ENCODE measurements around the gene CNDP2. TPM values are rescaled to one million over a fixed set of nuclear protein-coding genes. Genes with fewer than 3 reads are reported as not detected.

Gene CNDP2
- total RNA-seq, 4 donors from 2014 or later, result 58.4 to 79.9 (median 69.5) TPM

DNA sequence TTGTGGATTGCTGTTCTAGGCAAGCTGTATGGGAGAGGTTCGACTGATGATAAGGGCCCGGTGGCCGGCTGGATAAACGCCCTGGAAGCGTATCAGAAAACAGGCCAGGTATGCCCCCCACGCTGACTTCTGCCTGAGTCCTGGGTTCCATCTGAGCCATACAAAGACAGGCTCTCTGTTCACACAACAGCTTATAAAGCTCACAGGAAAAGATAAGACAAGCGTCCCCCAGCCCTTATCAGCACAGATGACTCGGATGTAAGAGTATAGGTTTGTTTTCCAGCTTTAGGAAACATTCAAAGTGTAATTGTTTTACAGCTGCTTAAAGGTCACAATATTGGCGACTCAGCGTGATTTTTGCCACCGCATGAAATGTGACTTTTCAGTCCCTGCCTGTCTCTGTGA is 12.7 kb downstream of the CNDP2 start:
- DNase-seq (ENCODE audit: low spot score in 2 of 2), result no peak
- peaks cover 94% of the 10 kb centered on the region for H3K36me3 ChIP-seq

GRCh38 chr18:74509856-74510769 is 13.9 kb downstream of the CNDP2 start:
- DNase-seq (ENCODE audit: low spot score in 2 of 2), result peak in 1 of 2 donors; percentile 50
- Histone ChIP-seq H3K4me1 (no peaks in the 10 kb centered on the region), H3K27me3 (no peaks in the 10 kb centered on the region), H3K4me3 (no peak overlapping the region), H3K36me3 (peaks cover 93% of the 10 kb centered on the region), H3K9me3 (no peaks in the 10 kb centered on the region), H3K27ac (no peak overlapping the region)
- WGBS, result 88% methylated on average over 16 of the region's 29 CpGs
- no peak for TF ChIP-seq POLR2A (IDR thresholded peaks at IDR 0.05)
- TF ChIP-seq POLR2AphosphoS5 (IDR thresholded peaks at IDR 0.05), result no peak
- no peak for TF ChIP-seq EP300 (IDR thresholded peaks at IDR 0.05)
- TF ChIP-seq, protein P1, sequence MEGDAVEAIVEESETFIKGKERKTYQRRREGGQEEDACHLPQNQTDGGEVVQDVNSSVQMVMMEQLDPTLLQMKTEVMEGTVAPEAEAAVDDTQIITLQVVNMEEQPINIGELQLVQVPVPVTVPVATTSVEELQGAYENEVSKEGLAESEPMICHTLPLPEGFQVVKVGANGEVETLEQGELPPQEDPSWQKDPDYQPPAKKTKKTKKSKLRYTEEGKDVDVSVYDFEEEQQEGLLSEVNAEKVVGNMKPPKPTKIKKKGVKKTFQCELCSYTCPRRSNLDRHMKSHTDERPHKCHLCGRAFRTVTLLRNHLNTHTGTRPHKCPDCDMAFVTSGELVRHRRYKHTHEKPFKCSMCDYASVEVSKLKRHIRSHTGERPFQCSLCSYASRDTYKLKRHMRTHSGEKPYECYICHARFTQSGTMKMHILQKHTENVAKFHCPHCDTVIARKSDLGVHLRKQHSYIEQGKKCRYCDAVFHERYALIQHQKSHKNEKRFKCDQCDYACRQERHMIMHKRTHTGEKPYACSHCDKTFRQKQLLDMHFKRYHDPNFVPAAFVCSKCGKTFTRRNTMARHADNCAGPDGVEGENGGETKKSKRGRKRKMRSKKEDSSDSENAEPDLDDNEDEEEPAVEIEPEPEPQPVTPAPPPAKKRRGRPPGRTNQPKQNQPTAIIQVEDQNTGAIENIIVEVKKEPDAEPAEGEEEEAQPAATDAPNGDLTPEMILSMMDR (IDR thresholded peaks at IDR 0.05), result no peak

More for the DNA sequence above, 12.7 kb downstream of the CNDP2 start:
- 94% methylated on average over 11 of the region's 11 CpGs for WGBS
- H3K4me3 ChIP-seq, result no peak overlapping the region
- TF ChIP-seq, protein P1 (IDR thresholded peaks at IDR 0.05), result no peak
- no peaks in the 10 kb centered on the region for H3K9me3 ChIP-seq
- no peak overlapping the region for H3K27ac ChIP-seq
- no peaks in the 10 kb centered on the region for H3K27me3 ChIP-seq
- no peaks in the 10 kb centered on the region for H3K4me1 ChIP-seq

GRCh38 chr18:74510770-74511095 is 14.6 kb downstream of the CNDP2 start:
- 87% methylated on average over 9 of the region's 12 CpGs for WGBS
- Histone ChIP-seq H3K36me3 (peaks cover 96% of the 10 kb centered on the region), H3K9me3 (no peaks in the 10 kb centered on the region), H3K4me1 (no peaks in the 10 kb centered on the region), H3K4me3 (no peak overlapping the region), H3K27ac (no peak overlapping the region), H3K27me3 (no peaks in the 10 kb centered on the region)
- peak in 1 of 2 donors; percentile 8 for DNase-seq (ENCODE audit: low spot score in 2 of 2)
- TF ChIP-seq POLR2AphosphoS5 (IDR thresholded peaks at IDR 0.05) (no peak), POLR2A (IDR thresholded peaks at IDR 0.05) (no peak), EP300 (IDR thresholded peaks at IDR 0.05) (no peak)
- TF ChIP-seq, protein P1 (IDR thresholded peaks at IDR 0.05), result no peak

DNA sequence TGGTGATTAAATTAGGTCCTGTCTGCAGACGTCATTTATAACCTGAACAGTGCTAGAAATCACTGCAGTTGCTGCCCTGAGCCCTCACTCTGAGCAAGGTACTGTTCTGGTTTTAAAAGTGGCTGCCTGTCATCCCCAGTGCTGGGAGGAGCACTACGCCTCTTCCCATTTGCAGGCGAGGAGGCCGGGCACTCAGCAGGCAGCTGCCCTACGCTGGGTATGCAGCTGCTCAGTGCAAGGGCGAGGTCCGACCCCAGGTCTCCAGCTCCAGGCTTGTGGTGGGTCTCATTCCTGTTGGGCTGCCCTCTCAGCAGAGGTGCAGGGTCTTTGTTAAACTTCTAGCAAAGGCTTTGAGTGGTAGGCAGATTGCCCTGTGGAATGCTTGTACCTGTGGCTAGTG is 15.7 kb downstream of the CNDP2 start:
- 80% methylated on average over 1 of the region's 7 CpGs for WGBS
- no peak overlapping the region for H3K27ac ChIP-seq
- H3K4me1 ChIP-seq, result no peaks in the 10 kb centered on the region
- no peak for TF ChIP-seq EP300 (IDR thresholded peaks at IDR 0.05)
- no peak for TF ChIP-seq POLR2A (IDR thresholded peaks at IDR 0.05)
- TF ChIP-seq, protein P1 (IDR thresholded peaks at IDR 0.05), result no peak
- no peak for TF ChIP-seq POLR2AphosphoS5 (IDR thresholded peaks at IDR 0.05)
- peaks cover 96% of the 10 kb centered on the region for H3K36me3 ChIP-seq
- peak in 1 of 2 donors; percentile 33 for DNase-seq (ENCODE audit: low spot score in 2 of 2)
- no peaks in the 10 kb centered on the region for H3K9me3 ChIP-seq
- H3K27me3 ChIP-seq, result no peaks in the 10 kb centered on the region
- no peak overlapping the region for H3K4me3 ChIP-seq

GRCh38 chr18:74512321-74513053 is 16.3 kb downstream of the CNDP2 start:
- peak in 1 of 2 donors; percentile 42 for DNase-seq (ENCODE audit: low spot score in 2 of 2)
- Histone ChIP-seq H3K9me3 (no peaks in the 10 kb centered on the region), H3K27me3 (no peaks in the 10 kb centered on the region), H3K36me3 (peaks cover 96% of the 10 kb centered on the region), H3K27ac (no peak overlapping the region), H3K4me3 (no peak overlapping the region), H3K4me1 (no peaks in the 10 kb centered on the region)
- TF ChIP-seq, protein P1 (IDR thresholded peaks at IDR 0.05), result no peak
- TF ChIP-seq POLR2AphosphoS5 (IDR thresholded peaks at IDR 0.05) (no peak), POLR2A (IDR thresholded peaks at IDR 0.05) (no peak), EP300 (IDR thresholded peaks at IDR 0.05) (no peak)
- 92% methylated on average over 15 of the region's 15 CpGs for WGBS
